ENCODE data around the gene MACROD2.

MACROD2 gene

GRCh38 chr20:15628851-15629353, 1633.6 kb downstream of the MACROD2 start:
- no peak overlapping the region for H3K27ac ChIP-seq
- TF ChIP-seq CTCF (IDR thresholded peaks at IDR 0.05) (no peak), ZFX (IDR thresholded peaks at IDR 0.05; ENCODE audit: borderline replicate concordance) (no peak)

DNA sequence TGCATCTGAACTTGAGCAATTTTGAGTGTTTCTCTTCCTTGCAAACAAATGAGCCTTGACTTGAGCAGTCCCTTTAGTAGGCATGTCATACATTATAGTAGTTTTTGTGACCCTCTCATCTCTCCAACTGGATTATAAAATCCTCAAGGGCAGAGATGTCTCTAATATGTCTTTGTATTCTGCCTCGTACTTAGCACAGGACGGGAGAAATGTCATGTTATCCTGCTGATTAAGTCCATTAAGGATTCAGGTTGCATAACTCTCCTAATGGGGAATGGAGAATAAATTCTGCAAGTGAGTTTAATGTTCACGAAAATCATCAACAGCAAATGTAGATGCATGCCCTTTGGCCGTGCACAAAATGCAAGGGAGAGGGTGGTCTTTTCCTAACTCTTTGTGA, 1635.0 kb downstream of the MACROD2 start:
- TF ChIP-seq ZFX (IDR thresholded peaks at IDR 0.05; ENCODE audit: borderline replicate concordance) = no peak
- no peak for TF ChIP-seq CTCF (IDR thresholded peaks at IDR 0.05)

DNA sequence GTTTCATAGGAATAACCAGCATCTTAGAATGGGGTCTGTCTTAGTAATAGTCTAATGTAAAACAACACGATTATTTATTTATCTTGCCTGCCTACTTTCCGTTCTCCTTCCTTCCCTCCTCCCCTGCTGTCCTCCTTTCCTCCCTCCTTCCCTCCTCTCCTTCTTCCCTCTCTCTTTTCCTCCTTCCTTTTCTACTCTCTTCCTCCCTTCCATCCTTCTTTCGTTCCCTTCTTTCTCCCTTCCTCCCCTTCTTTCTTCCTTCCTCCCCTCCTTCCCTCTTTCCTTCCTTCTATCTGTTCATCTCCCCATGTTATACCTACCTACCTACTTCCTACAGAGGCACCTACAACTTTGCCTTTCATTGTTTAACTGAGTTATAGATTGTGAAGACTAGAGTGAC, 1637.4 kb downstream of the MACROD2 start:
- TF ChIP-seq CTCF (IDR thresholded peaks at IDR 0.05) = no peak
- no peak for TF ChIP-seq ZFX (IDR thresholded peaks at IDR 0.05; ENCODE audit: borderline replicate concordance)
- H3K27ac ChIP-seq = no peak overlapping the region

More for the DNA sequence above, 1635.0 kb downstream of the MACROD2 start:
- H3K27ac ChIP-seq = no peak overlapping the region

GRCh38 chr20:15634102-15634501, 1638.8 kb downstream of the MACROD2 start:
- H3K27ac ChIP-seq = no peak overlapping the region
- TF ChIP-seq CTCF (IDR thresholded peaks at IDR 0.05) = no peak
- TF ChIP-seq ZFX (IDR thresholded peaks at IDR 0.05; ENCODE audit: borderline replicate concordance) = no peak

GRCh38 chr20:15637546-15637945, 1642.2 kb downstream of the MACROD2 start:
- H3K27ac ChIP-seq = no peak overlapping the region
- TF ChIP-seq ZFX (IDR thresholded peaks at IDR 0.05; ENCODE audit: borderline replicate concordance) = no peak
- TF ChIP-seq CTCF (IDR thresholded peaks at IDR 0.05) = no peak

DNA sequence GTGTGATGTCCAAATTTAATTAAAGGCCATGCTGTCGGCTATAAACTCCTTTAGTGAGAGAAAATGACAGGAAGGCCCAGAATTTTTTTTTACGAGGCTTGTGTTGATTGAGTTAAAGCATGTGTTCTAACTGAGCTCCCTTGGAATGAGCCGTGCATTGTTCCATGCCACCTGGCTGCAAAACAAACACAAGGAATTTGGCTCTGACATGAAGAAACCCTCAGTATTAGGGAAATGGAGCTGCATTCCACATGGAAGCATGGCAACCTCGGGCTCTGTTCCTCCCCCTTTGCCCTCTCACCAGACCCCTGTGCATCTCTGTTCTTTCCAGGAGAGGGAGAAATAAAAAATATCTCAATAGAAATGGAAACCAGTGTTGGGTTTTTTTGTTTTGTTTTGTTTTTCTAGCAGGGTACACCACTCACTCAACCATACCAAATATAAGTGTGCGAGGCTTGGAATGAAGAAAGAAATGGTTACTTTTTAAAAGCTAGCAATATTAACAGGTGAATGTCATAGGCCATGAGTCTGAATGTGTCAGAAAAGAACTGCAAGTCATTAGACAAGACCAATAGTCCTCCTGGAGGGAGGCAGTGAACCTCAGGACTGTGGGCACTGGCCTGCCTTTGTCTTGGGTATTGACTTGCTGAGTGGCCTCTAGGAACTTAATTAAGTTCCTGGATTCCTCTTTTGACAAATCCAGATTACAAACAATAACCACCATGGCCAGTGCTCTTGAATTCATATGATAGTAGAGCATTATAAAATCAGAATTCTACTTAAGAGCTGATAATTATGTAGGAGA, 1642.8 kb downstream of the MACROD2 start:
- TF ChIP-seq CTCF (IDR thresholded peaks at IDR 0.05) = no peak
- no peak for TF ChIP-seq ZFX (IDR thresholded peaks at IDR 0.05; ENCODE audit: borderline replicate concordance)
- H3K27ac ChIP-seq = no peak overlapping the region

DNA sequence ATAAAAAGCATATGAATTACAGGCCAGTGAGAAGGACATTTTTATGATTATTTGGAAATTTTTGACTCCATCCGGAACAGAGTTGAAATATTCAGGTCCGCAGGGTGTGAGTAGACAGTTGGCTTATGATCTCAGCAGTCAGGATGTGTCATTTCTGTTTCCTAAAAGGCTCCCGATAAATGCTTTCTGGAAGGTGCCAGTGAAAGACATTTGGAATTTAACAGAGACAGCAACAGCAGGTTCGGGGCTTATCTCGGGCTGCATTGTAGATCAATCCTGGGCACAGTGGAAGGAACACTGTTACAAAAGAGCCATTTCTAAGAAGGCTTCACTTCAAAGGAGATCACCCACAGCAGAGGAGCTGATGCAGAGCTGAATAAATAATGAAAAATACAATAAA, 1643.5 kb downstream of the MACROD2 start:
- H3K27ac ChIP-seq = no peak overlapping the region
- TF ChIP-seq CTCF (IDR thresholded peaks at IDR 0.05) (no peak), ZFX (IDR thresholded peaks at IDR 0.05; ENCODE audit: borderline replicate concordance) (no peak)
